ENCODE data around the gene NPDC1.

NPDC1 gene

DNA sequence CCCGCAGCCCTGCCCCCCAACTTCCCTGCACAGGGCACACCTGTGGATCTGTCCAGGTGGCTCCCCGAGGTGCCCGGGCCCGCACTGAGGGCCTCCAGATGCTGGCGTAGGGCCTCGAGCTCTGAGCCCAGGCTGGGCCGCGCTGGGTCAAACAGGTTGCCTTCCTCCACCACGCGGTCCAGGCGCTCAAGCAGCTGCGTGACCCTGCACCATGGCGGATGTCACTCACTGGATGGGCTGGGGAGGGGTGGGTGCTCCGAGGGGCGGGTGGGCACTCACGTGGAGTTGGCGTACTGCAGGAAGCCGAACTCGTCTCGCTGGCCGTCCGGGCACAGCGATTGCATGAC is 23.3 kb downstream of the NPDC1 start:
- Histone ChIP-seq H3K9me3 (ENCODE audit: low read length) (no peaks in the 10 kb centered on the region), H2AFZ (ENCODE audit: low read length) (no peak overlapping the region), H3K9me2 (ENCODE audit: low read depth, low read length) (no peaks in the 10 kb centered on the region), H3K4me1 (ENCODE audit: insufficient read depth, low read length, severe bottlenecking) (peaks cover 10% of the 10 kb centered on the region), H3K27ac (ENCODE audit: low read depth, low read length, poor library complexity, severe bottlenecking) (no peak overlapping the region), H3K36me3 (ENCODE audit: insufficient read depth, low read length) (no peaks in the 10 kb centered on the region), H3F3A (ENCODE audit: insufficient read depth, low read length) (no peaks in the 10 kb centered on the region), H4K20me1 (ENCODE audit: insufficient read depth, low read length) (no peaks in the 10 kb centered on the region), H3K9ac (ENCODE audit: low read length) (no peak overlapping the region), H3K4me3 (ENCODE audit: low read depth, low read length, poor library complexity, severe bottlenecking) (no peak overlapping the region), H3K27me3 (ENCODE audit: insufficient read depth, low read length) (peaks cover 7% of the 10 kb centered on the region), H3K4me2 (ENCODE audit: low read length) (no peak overlapping the region), H3K79me2 (ENCODE audit: insufficient read depth, low read length) (no peaks in the 10 kb centered on the region)
- TF ChIP-seq, protein P1, sequence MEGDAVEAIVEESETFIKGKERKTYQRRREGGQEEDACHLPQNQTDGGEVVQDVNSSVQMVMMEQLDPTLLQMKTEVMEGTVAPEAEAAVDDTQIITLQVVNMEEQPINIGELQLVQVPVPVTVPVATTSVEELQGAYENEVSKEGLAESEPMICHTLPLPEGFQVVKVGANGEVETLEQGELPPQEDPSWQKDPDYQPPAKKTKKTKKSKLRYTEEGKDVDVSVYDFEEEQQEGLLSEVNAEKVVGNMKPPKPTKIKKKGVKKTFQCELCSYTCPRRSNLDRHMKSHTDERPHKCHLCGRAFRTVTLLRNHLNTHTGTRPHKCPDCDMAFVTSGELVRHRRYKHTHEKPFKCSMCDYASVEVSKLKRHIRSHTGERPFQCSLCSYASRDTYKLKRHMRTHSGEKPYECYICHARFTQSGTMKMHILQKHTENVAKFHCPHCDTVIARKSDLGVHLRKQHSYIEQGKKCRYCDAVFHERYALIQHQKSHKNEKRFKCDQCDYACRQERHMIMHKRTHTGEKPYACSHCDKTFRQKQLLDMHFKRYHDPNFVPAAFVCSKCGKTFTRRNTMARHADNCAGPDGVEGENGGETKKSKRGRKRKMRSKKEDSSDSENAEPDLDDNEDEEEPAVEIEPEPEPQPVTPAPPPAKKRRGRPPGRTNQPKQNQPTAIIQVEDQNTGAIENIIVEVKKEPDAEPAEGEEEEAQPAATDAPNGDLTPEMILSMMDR (IDR thresholded peaks at IDR 0.05; ENCODE audit: low read length) = no peak
- no peak for TF ChIP-seq EZH2 (IDR thresholded peaks at IDR 0.05; ENCODE audit: borderline replicate concordance, low read length)

DNA sequence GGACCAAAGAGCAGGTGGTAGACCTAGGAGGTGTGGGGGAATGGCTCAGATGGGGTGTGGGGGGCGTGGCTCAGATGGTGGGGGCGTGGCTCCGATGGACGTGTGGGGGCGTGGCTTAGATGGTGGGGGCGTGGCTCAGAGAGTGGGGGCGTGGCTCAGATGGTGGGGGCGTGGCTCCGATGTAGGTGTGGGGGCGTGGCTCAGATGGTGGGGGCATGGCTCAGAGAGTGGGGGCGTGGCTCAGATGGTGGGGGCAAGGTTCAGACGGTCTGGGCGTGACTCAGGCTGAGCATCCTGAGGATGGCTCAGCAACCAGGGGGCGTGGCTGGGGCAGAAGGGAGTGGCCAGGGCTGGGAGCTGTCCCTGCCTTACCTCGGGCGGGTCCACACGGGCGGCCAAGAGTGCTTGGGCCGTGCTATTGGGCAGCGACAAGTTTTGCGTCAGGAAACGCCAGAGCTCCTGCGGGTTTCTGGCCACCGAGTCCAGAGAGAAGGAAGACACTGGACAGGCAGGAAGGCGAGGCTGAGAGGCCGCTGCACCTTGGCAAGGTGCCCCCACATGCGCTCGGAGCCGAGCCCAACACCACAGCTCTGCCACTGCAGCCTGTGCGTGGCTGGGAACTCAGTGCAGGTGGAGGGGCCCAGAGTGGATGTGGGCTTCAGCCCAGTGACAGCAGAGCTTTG is 23.9 kb downstream of the NPDC1 start:
- H3K4me2 ChIP-seq (ENCODE audit: low read length) = no peak overlapping the region

DNA sequence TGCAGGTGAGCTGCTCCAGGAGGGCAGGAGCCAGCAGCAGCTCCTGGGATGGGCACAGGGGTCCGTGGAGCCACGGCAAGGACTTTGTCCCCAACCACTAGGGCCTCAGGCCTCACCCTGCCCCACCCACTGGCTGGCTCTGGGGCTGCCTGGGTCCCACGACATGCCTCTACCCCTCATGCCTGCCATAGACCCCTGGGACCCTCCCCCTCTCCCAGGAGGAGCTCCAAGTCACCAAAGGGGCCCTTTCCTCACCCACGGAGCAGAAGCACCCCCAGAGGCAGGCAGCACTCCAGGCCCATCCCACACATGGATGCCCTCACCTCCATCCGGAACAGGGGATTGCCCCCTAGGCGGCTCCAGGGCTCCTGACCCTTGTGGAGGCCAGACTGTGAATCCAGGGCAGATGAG is 24.4 kb downstream of the NPDC1 start:
- H3K4me2 ChIP-seq (ENCODE audit: low read length) = no peak overlapping the region
- H3K4me3 ChIP-seq (ENCODE audit: low read depth, low read length, poor library complexity, severe bottlenecking) = no peak overlapping the region
- H3F3A ChIP-seq (ENCODE audit: insufficient read depth, low read length) = no peaks in the 10 kb centered on the region
- H2AFZ ChIP-seq (ENCODE audit: low read length) = no peak overlapping the region
- H3K9me3 ChIP-seq (ENCODE audit: low read length) = no peaks in the 10 kb centered on the region
- no peaks in the 10 kb centered on the region for H3K79me2 ChIP-seq (ENCODE audit: insufficient read depth, low read length)
- peaks cover 10% of the 10 kb centered on the region for H3K4me1 ChIP-seq (ENCODE audit: insufficient read depth, low read length, severe bottlenecking)
- H3K27ac ChIP-seq (ENCODE audit: low read depth, low read length, poor library complexity, severe bottlenecking) = no peak overlapping the region
- H3K9ac ChIP-seq (ENCODE audit: low read length) = no peak overlapping the region
- no peaks in the 10 kb centered on the region for H3K9me2 ChIP-seq (ENCODE audit: low read depth, low read length)
- no peaks in the 10 kb centered on the region for H3K27me3 ChIP-seq (ENCODE audit: insufficient read depth, low read length)
- no peaks in the 10 kb centered on the region for H4K20me1 ChIP-seq (ENCODE audit: insufficient read depth, low read length)
- H3K36me3 ChIP-seq (ENCODE audit: insufficient read depth, low read length) = no peaks in the 10 kb centered on the region
- no peak for TF ChIP-seq EZH2 (IDR thresholded peaks at IDR 0.05; ENCODE audit: borderline replicate concordance, low read length)
- TF ChIP-seq, protein P1 (IDR thresholded peaks at IDR 0.05; ENCODE audit: low read length) = no peak

More for the DNA sequence above, 23.9 kb downstream of the NPDC1 start:
- no peaks in the 10 kb centered on the region for H4K20me1 ChIP-seq (ENCODE audit: insufficient read depth, low read length)
- H3K9me3 ChIP-seq (ENCODE audit: low read length) = no peaks in the 10 kb centered on the region
- H3K9me2 ChIP-seq (ENCODE audit: low read depth, low read length) = no peaks in the 10 kb centered on the region
- H3K4me1 ChIP-seq (ENCODE audit: insufficient read depth, low read length, severe bottlenecking) = peaks cover 10% of the 10 kb centered on the region
- no peaks in the 10 kb centered on the region for H3F3A ChIP-seq (ENCODE audit: insufficient read depth, low read length)
- TF ChIP-seq EZH2 (IDR thresholded peaks at IDR 0.05; ENCODE audit: borderline replicate concordance, low read length) = no peak
- TF ChIP-seq, protein P1 (IDR thresholded peaks at IDR 0.05; ENCODE audit: low read length) = no peak
- H3K4me3 ChIP-seq (ENCODE audit: low read depth, low read length, poor library complexity, severe bottlenecking) = no peak overlapping the region
- H3K27me3 ChIP-seq (ENCODE audit: insufficient read depth, low read length) = peaks cover 3% of the 10 kb centered on the region; the same call in 1 of the 2 replicates
- H3K27ac ChIP-seq (ENCODE audit: low read depth, low read length, poor library complexity, severe bottlenecking) = no peak overlapping the region
- no peaks in the 10 kb centered on the region for H3K79me2 ChIP-seq (ENCODE audit: insufficient read depth, low read length)
- H3K36me3 ChIP-seq (ENCODE audit: insufficient read depth, low read length) = no peaks in the 10 kb centered on the region
- H3K9ac ChIP-seq (ENCODE audit: low read length) = no peak overlapping the region
- H2AFZ ChIP-seq (ENCODE audit: low read length) = no peak overlapping the region

All from OCI-LY1 (cell line).